Astrocyte of the hippocampus (primary cell): Measurements from ENCODE around the gene WNT6.

ENCODE experiments used
- DNase-seq: peaks from one replicate; pipeline ENCODE4 v3.0.0; 2011; ENCODE audit warnings: low read depth, low spot score

Gene WNT6

GRCh38 chr2:218857371-218858137 lies 2.1 kb upstream of the WNT6 start:
- DNase-seq = no peak

GRCh38 chr2:218858138-218858445 lies 1.5 kb upstream of the WNT6 start:
- no peak for DNase-seq

GRCh38 chr2:218858671-218859555 lies 692 bp upstream of the WNT6 start:
- no peak for DNase-seq

- no peak for DNase-seq
Observed at GRCh38 chr2:218859988-218860831, 605 bp downstream of the WNT6 start.

- peak; percentile 54 for DNase-seq
Observed at GRCh38 chr2:218860950-218861381, 1.4 kb downstream of the WNT6 start.

GRCh38 chr2:218861645-218862318 lies 2.2 kb downstream of the WNT6 start:
- no peak for DNase-seq

- DNase-seq = no peak
Observed at GRCh38 chr2:218863021-218863520, 3.5 kb downstream of the WNT6 start.

- no peak for DNase-seq
Observed at GRCh38 chr2:218865396-218865795, 5.8 kb downstream of the WNT6 start.

- DNase-seq = no peak
Observed at GRCh38 chr2:218865999-218866398, 6.4 kb downstream of the WNT6 start.

- DNase-seq = no peak
Observed at GRCh38 chr2:218867900-218868299, 8.3 kb downstream of the WNT6 start.

- no peak for DNase-seq
Observed at GRCh38 chr2:218869064-218869463, 9.5 kb downstream of the WNT6 start.

GRCh38 chr2:218870984-218871344 lies 11.4 kb downstream of the WNT6 start:
- DNase-seq = no peak

GRCh38 chr2:218871345-218872302 lies 12.0 kb downstream of the WNT6 start:
- DNase-seq = no peak

GRCh38 chr2:218872645-218873358 lies 13.2 kb downstream of the WNT6 start:
- no peak for DNase-seq

GRCh38 chr2:218873359-218874194 lies 14.0 kb downstream of the WNT6 start:
- DNase-seq = no peak

- no peak for DNase-seq
Observed at GRCh38 chr2:218875692-218876246, 16.2 kb downstream of the WNT6 start.

GRCh38 chr2:218876562-218877219 lies 17.1 kb downstream of the WNT6 start:
- DNase-seq = peak; percentile 80

- DNase-seq = no peak
Observed at GRCh38 chr2:218877331-218877730, 17.7 kb downstream of the WNT6 start.
